MM.1S (cell line): ENCODE results near the gene KIRREL3.

Experiments
- DNase-seq: peaks from one replicate; pipeline ENCODE4 v3.0.0-alpha.2; 2015
- H2AFZ ChIP-seq: fragments of 300-600 bp; sonication (generic); 2 replicates; pipeline ENCODE4 v1.6.0; 2016; ENCODE audit warnings: antibody characterized with exemption, low read length
- H3F3A ChIP-seq: fragments of 300-600 bp; sonication (generic); 2 replicates; pipeline ENCODE4 v1.6.1; 2016; ENCODE audit warnings: mild to moderate bottlenecking, antibody characterized with exemption, low read length, moderate library complexity, mixed read lengths; ENCODE audit not compliant: insufficient read depth
- H3K27ac ChIP-seq: fragments of 300-600 bp; sonication (generic); 2 replicates; pipeline ENCODE4 v1.5.1; 2016; ENCODE audit warnings: mild to moderate bottlenecking, low read length
- H3K27me3 ChIP-seq: fragments of 300-600 bp; sonication (generic); replicated peaks from 2 replicates; pipeline ENCODE4 v1.6.0; 2016; ENCODE audit warnings: low read length; ENCODE audit not compliant: insufficient read depth
- H3K36me3 ChIP-seq: fragments of 300-600 bp; sonication (generic); replicated peaks from 2 replicates; pipeline ENCODE4 v1.6.1; 2016; ENCODE audit warnings: mild to moderate bottlenecking, low read length, mixed read lengths; ENCODE audit not compliant: insufficient read depth
- H3K4me1 ChIP-seq: fragments of 300-600 bp; sonication (generic); 2 replicates; pipeline ENCODE4 v1.6.1; 2016; ENCODE audit warnings: low read length, mixed read lengths
- H3K4me2 ChIP-seq: fragments of 300-600 bp; sonication (generic); 2 replicates; pipeline ENCODE4 v1.6.0; 2016; ENCODE audit warnings: low read depth, low read length
- H3K4me3 ChIP-seq: fragments of 300-600 bp; sonication (generic); 2 replicates; pipeline ENCODE4 v1.5.1; 2016; ENCODE audit warnings: low read length, mixed read lengths
- H3K79me2 ChIP-seq: fragments of 300-600 bp; sonication (generic); 2 replicates; pipeline ENCODE4 v1.6.1; 2016; ENCODE audit warnings: mixed run types, low read length, mixed read lengths
- H3K9ac ChIP-seq: fragments of 300-600 bp; sonication (generic); 2 replicates; pipeline ENCODE4 v1.6.1; 2016; ENCODE audit warnings: low read length, mixed read lengths
- H3K9me2 ChIP-seq: fragments of 300-600 bp; sonication (generic); replicated peaks from 2 replicates; pipeline ENCODE4 v1.6.1; 2016; ENCODE audit warnings: mild to moderate bottlenecking, low read length, mixed read lengths; ENCODE audit not compliant: insufficient read depth
- H3K9me3 ChIP-seq: fragments of 300-600 bp; sonication (generic); replicated peaks from 2 replicates; pipeline ENCODE4 v1.6.1; 2016; ENCODE audit warnings: mild to moderate bottlenecking, low read length, mixed read lengths; ENCODE audit not compliant: insufficient read depth
- H4K20me1 ChIP-seq: fragments of 300-600 bp; sonication (generic); 2 replicates; pipeline ENCODE4 v1.6.1; 2016; ENCODE audit warnings: mild to moderate bottlenecking, low read length, moderate library complexity, mixed read lengths; ENCODE audit not compliant: insufficient read depth
- CTCF ChIP-seq: fragments of 300-600 bp; sonication (generic); IDR thresholded peaks from 2 replicates; pipeline ENCODE4 v1.5.1; 2016; ENCODE audit warnings: antibody characterized with exemption, low read length, mixed read lengths
- EZH2 ChIP-seq: fragments of 300-600 bp; sonication (generic); optimal IDR thresholded peaks from 2 replicates; pipeline ENCODE3; 2017; ENCODE audit warnings: low read depth, mild to moderate bottlenecking, antibody characterized with exemption, low read length, mixed read lengths
- EZH2phosphoT487 ChIP-seq: fragments of 300-600 bp; sonication (generic); IDR thresholded peaks from 2 replicates; pipeline ENCODE4 v1.6.1; 2018; ENCODE audit warnings: antibody characterized with exemption, low read length

KIRREL3 gene

GRCh38 chr11:126886085-126886484 lies 114.5 kb downstream of the KIRREL3 start:
- Histone ChIP-seq H3K9me3 (no peaks in the 10 kb centered on the region), H3K27me3 (no peaks in the 10 kb centered on the region), H3K4me2 (no peak overlapping the region), H3F3A (no peaks in the 10 kb centered on the region), H3K27ac (no peak overlapping the region), H3K9me2 (no peaks in the 10 kb centered on the region), H3K4me3 (no peak overlapping the region), H3K4me1 (no peaks in the 10 kb centered on the region), H3K9ac (no peak overlapping the region), H2AFZ (no peak overlapping the region), H3K79me2 (no peaks in the 10 kb centered on the region), H4K20me1 (no peaks in the 10 kb centered on the region), H3K36me3 (no peaks in the 10 kb centered on the region)
- no peak for TF ChIP-seq CTCF
- no peak for TF ChIP-seq EZH2phosphoT487
- no peak for TF ChIP-seq EZH2
- DNase-seq = no peak

GRCh38 chr11:126884594-126884993 lies 116.0 kb downstream of the KIRREL3 start:
- no peaks in the 10 kb centered on the region for H4K20me1 ChIP-seq
- H3K27ac ChIP-seq = no peak overlapping the region
- H3K9ac ChIP-seq = no peak overlapping the region
- H3F3A ChIP-seq = no peaks in the 10 kb centered on the region
- no peak for TF ChIP-seq CTCF
- TF ChIP-seq EZH2phosphoT487 = no peak
- TF ChIP-seq EZH2 = no peak
- no peak for DNase-seq
- H3K4me2 ChIP-seq = no peak overlapping the region
- H3K4me1 ChIP-seq = no peaks in the 10 kb centered on the region
- no peaks in the 10 kb centered on the region for H3K79me2 ChIP-seq
- H3K27me3 ChIP-seq = no peaks in the 10 kb centered on the region
- no peaks in the 10 kb centered on the region for H3K36me3 ChIP-seq
- H3K9me2 ChIP-seq = no peaks in the 10 kb centered on the region
- H2AFZ ChIP-seq = no peak overlapping the region
- H3K4me3 ChIP-seq = no peak overlapping the region
- H3K9me3 ChIP-seq = no peaks in the 10 kb centered on the region

- Histone ChIP-seq H4K20me1 (no peaks in the 10 kb centered on the region), H3K4me3 (no peak overlapping the region), H3K4me2 (no peak overlapping the region), H3K36me3 (no peaks in the 10 kb centered on the region), H3K9me2 (no peaks in the 10 kb centered on the region), H2AFZ (no peak overlapping the region), H3K79me2 (no peaks in the 10 kb centered on the region), H3K27ac (no peak overlapping the region), H3K27me3 (no peaks in the 10 kb centered on the region), H3K9me3 (no peaks in the 10 kb centered on the region), H3K9ac (no peak overlapping the region), H3F3A (no peaks in the 10 kb centered on the region), H3K4me1 (no peaks in the 10 kb centered on the region)
- TF ChIP-seq EZH2 (no peak), EZH2phosphoT487 (no peak), CTCF (no peak)
- no peak for DNase-seq
Observed at GRCh38 chr11:126884192-126884591, 116.4 kb downstream of the KIRREL3 start.
